GM21447 (cell line): ENCODE measurements around the gene ASAP2.
"Not testable (repeated sequence)": the region's sequence is repeated elsewhere in the genome, so short reads cannot be mapped to it uniquely, and the experiment has no call there.

Experiments
- ATAC-seq: cut with Tn5 transposase; IDR thresholded peaks from one replicate; pipeline ENCODE4 v1.9.1; 2021; ENCODE audit not compliant: unreplicated experiment

Gene ASAP2

DNA sequence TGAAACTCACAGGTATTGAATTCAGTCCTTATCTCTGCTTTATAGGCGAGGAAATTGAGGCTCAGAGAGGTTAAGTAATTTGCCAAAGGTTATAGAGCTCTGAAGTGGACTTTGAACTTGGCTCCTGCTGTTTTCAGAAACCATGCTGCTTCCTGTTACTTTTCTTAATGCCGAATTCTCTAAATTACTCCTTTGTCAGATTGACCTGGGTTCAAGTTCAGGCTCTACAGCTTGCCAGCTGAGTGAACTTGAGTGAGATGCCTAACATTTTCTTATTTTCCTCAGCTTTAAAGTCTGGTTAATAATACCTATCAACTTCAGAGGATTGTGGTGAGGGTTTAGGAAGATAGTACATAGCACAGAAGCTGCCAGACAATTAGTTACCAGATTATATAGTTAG is 3.4 kb downstream of the ASAP2 start:
- no peak for ATAC-seq

DNA sequence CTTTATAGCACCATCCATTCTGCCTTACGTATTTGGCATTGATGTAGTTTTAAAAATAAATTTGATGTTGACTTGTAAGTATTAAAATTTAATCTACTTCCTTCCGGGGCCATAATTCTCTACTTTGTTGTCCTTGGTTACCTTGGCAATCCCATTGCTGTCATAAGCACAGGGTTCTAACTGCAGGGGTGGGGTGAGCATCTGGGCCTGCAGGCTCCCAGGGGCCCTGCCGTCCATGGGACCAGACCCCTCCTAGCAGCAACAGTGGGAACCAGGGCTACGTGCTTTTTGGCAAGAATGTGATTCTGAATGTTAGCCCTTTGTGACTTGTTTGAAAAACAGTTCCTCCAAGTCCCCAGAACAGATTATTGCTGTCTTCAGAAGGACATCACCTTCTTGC is 4.9 kb downstream of the ASAP2 start:
- no peak for ATAC-seq

DNA sequence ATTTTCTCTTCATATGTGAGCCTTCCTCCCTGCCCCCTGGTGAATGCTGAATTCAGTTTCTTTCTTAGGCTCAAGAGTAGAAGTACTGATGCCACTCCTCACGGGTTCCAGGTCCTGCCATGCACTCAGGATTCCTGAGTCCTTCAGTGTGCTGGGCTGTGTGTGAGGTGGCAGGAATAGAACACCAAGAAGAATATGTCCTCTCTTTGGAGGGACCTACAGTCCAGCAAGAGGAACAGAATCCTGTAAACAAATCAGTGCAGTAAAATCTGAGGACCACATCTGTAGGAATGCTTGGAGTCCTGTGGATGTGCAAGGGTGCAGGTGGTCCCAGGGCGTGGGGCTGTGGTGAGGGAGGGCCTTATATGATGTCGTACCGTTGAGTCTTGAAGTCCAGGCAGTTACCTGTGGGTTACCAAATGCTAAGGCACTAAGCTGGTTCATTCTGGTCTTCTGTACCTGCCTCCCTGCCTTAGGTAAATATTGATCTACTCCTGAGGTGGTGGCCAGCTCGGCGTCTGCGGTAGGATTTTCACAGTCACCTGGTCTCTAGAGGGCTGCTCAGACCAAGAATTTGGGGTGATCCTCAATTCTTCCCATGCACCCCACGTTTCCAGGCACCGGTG is 5.5 kb downstream of the ASAP2 start:
- no peak for ATAC-seq

DNA sequence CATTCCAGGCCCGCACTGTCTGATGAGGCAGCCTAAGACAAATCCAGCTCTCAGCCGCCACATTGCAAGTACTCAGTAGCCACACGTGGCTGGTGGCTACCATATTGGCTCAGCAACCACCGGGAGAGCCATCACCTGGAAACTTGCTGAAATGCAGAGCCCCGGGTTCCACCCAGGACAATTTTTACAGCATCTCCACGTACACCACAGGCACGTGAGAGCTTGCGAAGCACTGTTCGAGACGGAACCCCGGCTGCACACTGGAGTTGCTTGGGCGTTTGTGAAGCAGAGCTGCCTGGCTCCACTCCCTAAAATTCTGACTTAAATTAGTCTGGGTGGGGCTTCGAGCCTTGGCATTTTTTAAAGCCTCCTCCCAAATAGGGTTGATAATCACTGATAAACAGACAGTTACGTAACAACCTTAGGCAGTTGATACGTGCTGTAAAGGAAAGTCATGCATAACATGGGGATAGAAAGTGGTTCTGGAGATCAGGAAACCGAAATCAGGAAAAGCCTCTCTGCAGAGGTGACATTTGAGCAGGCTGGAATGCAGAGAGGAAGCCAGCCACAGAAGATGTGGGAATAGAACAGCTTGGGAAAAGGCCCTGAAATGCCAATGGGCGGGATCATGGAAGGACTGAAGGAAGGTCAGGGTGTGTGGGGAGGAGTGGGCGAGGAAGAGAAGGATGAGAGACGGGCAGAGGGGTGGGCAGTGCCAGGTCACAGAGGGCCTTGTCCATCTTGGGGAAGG is 6.2 kb downstream of the ASAP2 start:
- no peak for ATAC-seq

DNA sequence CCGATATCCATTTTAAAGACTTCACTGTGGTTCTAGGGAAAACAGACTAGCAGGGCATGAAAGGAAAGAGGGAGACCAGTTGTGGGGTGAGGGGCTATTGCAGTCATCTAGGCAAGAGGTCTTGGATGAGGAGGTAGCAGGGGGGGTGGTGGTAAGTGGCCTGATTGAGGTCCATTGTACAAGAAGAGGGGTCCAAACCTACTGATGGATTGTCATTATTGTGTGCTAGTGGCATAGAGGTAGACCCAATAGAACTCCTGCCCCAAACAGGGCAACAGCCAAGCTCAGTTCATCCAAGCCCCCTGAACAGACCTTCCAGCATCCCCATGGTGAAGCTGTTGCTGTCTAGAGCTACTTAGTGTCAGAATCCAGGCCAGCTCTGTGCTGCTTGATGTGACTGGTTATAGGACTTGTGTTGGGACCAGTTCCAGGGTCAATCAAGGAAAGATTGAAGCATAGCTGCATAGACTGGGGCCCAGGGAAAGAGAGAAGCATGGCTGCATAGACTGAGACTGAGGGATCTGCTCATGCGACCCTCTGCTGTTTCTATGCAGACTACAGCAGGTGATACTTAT is 7.0 kb downstream of the ASAP2 start:
- ATAC-seq, result no peak

DNA sequence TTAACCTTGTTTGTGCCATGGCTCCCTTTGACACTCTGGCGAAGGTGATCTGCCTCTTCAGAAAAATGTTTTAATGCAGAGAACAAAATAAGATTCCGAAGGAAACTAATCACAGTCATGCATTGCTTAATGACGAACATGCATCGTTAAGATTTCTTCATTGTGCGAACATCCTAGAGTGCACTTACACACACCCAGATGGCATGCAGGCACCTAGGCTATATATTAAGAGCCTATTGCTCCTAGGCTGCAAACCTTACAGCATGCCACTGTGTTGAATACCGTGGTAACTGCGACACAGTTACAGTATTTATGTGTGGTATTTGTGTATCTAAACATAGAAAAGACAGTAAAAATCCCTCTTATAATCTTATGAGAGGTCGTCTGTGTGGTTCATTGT is 8.3 kb downstream of the ASAP2 start:
- no peak for ATAC-seq

DNA sequence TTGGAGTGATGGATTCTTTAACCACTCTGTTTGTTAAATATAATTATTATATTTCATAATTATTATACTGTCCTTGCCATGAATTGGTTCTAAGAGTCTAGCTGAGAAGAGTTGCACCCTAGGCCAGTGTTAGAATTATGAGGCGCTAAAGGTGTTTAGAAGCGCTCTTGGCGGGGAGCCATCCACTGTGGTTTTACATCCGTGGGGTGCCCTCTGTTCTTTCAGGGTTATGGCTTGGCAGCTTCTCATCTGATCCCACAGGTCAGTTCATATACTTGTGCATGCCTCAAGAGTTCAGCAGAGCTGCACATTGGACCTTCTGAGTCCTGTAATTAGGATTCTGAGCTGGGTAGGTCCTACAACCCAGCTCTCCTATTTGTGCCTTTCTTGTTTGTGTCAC is 9.1 kb downstream of the ASAP2 start:
- ATAC-seq, result no peak

DNA sequence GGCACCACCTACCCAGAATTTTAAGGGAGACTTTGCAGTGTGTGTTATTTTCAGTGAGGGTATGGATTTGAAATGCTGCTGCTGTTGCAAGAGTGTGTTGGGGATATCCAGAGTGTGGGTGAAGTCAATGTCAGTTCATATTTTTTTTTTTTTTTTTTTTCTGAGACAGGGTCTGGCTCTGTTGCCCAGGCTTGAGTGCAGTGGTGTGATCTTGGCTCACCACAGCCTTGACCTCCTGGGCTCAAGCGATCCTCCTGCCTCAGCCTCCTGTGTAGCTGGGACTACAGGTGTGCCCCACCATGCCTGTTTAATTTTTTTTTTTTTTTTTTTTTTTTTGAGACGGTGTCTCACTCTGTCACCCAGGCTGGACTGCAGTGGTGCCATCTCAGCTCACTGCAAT is 9.5 kb downstream of the ASAP2 start:
- ATAC-seq, result not testable (repeated sequence)

DNA sequence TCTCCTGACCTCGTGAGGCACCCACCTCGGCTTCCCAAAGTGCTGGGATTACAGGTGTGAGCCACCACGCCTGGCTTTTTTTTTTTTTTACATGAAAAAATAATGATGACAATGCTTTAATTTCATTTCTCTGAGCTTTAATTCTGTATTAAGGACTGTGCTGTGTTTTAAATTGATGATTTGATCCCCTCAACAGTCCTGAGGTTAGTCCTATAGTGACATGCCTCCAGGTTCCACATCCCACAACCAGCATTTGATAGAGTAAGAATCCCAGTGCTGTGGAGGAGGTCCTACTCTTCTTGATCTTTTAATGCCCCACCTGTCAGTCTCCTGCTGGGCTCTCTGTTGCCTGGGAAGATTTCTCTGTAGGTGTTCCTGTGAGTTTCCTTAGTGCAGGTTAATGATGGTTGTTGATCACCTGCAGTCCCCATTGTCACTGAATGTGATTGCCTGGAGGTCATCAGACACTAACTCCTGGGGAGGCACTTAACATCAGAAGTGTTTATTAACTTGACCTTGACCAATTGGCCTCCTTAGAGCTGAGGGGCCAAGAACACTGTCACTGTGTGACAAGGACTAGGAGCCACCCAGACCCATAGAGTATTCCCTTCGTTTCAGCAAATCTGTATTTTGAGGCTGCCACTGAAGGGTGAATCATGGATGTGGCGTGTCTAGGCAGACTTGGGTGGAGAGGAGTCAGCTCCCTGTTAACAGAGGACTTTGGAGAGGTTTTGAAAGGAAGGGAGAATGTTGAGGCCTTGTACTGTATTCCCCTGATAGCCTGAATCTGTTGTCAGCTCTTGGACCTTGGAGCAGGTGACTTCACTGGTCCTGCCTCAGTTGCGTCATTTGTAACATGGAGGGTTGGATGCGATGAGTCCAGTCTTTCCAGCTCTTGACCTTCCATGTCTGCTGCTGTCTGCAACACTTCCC is 11.5 kb downstream of the ASAP2 start:
- no peak for ATAC-seq

DNA sequence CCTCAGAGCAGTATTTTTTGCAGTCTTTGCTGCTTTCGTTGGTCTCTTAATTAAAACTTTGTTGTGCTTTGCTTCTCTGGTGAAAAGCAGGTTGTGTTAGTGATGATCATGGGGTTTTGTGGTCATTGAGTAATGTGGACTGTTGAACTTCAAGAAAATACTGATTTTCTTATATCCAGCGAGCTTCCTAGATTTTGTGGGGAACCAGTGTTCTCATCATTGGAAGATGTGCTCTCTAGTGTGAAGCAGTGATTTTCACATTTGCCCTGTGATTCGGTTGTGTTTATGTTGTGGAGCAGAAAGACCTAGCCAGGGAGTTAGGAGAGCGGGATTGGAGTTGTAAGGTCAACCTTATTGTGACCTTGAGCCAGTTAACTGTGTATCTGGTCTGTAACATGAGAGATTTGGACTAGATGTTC is 12.4 kb downstream of the ASAP2 start:
- no peak for ATAC-seq

DNA sequence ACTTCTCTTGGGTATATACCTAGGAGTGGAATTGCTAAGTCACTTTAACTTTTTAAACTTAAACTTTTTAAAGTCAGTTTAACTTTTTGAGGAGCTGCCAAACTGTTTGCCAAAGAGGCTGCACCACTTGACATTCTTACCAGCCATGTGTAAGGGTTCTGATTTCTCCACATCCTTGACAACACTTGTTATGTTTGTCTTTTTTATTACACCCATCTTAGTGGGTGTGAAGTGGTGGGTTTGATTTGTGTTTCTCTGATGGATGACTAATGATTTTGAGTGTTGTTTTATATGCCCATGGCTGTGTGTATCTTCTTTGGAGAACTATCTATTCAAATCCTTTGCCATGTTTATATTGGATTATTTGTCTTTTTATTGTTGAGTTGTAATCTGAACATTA is 13.6 kb downstream of the ASAP2 start:
- no peak for ATAC-seq

DNA sequence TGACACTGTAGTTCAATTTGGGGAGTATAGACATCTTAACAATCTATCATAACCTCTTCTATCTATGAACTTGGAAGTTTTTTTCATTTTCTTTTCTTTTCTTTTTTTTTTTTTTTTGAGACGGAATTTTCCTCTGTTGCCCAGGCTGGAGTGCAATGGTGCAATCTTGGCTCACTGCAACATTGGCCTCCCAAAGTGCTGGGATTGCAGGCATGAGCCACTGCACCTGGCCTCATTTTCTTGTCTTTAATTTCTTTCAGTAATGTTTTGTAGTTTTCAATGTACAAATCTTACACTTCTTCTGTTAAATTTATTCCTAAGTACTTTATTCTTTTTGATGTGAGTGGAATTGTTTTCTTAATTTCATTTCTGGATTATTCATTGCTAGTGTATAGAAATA is 14.6 kb downstream of the ASAP2 start:
- ATAC-seq, result no peak

DNA sequence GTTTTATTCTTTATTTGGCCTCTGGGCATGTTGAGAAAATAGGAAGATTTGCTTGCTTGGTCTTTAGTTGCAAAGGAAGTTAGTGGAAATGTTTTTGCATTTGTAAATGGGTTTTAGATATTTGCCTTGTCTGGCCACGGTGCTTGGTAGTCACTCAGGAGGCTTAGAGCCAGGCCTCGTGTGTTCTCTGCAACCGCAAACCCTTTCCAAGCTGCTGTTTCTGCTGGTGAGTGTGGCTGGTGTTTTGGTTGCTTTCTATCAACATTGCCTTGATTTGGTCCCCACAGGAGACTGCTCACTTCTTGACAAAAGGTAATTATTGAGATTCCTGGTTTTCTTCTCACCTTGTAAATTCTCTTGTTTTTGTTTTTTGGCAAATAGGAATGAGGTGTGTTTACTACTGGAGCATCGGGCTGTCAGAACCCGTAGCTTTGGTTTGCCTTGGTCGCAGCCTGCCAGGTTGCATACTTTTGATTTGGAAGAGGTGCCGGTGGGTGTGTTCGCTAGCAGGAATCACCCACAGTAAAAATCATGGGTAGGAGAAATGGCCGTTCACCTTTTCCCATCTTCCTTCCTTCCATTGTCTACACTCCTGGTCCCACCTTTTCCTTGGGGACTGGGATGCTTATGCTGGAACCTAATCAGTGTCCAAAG is 15.8 kb downstream of the ASAP2 start:
- no peak for ATAC-seq

DNA sequence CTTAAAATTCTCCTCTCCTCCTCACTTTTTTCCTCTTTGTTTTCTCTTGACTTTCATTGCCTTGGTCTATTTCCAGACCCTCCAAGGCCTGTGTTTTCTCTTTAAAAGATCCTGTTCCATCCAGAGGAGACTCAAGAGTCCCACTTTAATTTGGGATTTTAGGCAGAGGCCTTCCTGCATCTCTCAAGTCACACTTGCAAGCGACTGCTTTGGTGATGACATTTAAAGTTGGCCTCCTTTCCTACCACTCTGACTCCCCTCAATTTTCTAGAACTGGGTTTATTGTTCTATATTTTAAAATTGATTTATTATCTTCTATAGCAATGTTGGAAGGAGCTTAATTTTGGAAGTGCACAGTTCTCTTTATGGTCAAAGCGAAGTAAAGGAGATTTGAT is 16.3 kb downstream of the ASAP2 start:
- ATAC-seq, result no peak

DNA sequence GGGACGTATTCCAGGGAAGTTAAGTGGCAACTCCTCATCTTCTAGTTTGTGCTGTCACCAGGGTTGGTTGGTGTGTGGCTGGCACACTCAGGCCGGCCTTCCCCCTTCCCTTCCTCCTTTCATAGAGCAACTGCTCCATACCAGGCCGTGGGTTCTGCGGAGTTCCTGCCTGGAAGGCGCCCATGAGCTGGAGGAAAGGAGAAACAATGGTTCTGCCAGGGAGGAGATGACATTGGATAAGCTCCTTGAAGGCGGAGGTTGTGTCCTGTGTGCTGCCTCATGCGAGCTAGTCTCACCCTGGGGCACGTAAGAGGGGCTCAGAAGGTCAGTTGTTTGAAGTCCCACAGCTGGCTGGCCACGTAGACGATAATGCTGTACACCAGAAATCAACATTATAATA is 19.2 kb downstream of the ASAP2 start:
- ATAC-seq, result no peak

DNA sequence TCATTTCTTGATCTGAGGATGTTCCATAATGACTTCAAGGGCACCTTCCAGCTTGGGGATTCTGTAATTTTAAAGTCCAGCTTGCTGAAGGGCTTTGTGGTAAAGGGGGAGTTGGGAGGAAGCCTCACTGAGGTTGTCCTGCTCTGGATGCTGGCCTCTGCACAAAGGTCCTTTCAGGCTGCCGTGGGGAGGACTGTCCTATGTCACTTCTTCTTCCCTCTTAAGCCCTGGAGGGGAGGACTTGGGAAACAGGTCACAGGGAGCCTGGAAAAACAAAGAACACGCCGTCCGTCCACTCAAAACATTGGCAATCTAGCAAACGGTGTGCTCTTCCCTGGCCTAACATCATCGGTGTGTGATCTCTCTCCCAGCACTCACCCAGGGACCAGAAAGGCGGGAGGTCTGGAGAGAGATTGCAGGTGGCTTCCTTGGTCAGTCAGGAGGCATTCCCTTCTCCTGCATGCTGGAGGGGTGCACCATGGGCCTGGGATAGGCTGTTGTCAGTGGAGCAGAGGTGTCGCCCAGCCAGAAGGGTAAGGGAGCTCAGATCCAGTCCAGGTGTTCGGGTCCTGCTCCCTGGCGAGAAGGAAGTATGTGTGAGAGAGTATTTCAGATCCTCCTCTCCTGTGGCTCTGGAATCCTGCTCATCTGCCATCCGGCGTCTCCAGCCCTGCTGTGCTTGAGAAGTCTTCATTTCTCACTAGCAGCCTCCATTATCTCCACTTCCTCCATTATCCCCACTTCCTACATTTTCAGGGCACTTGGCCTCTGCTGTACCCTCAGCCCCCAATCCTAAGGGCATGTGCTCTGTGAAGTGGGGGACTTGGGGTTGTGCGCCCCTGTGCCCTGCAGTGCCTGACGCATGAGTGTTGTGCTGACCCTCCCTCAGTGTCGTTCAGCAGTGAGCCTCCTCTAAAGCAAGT is 20.1 kb downstream of the ASAP2 start:
- no peak for ATAC-seq

DNA sequence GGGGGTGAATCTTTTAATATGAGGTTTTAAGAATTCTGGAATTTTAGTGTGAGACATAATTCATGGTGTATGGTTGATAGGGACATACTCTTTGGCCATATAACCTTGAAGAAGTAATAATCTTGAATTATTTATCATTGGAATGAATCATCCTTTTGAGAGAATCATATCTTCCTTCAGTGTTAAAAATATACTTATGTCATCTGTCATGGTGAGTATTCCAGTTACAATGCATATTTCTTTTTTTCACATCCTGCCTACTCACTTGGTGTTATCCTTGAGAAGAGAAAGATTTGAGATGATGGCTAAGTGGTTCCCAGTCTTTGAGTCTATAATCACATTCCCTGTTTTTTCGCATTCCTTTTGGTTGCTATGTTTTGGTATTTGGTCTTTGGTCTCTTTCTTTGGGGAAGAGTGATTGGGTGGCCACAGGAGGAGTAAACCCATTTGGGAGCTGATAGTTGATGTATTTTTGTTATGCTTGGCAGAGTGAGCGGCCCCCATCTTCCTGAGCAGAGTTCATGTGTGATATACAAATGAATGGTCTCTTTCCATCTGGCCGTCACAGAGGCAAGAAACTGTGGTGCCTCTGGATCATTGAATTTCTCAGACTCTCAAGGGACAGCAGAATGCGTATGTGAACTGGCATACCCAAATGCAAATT is 21.6 kb downstream of the ASAP2 start:
- no peak for ATAC-seq

DNA sequence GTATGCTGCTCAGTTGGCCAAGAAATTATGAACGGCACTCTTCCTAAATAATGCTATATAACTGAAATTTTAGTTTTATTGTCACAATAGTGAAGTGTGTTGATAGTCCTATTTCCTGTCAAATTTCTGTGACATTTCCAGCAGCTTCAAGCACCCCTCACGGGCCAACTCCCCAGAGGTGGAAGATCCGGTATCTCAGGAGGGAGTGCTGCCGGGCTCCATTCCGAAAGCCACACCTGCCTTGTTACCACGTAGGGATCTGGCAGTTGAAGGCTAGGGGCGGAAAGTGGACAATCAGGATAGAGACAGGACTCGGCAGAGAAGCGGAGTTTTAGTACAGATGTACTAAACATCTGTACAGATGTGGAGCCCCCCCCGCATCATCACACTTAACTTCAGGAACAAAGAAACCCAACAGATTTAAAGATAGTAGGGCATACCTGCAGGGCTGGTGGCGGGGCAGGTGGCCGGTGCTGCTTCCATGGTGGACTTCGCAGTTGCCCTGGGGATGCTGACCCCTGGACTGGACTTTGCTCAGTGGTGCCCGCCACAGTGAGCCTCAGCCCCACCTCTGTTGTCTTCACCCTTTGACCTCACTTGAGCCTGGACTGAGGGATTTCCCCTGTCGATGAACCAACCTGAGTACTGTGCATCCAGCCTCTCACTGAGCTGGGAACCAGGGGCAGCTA is 22.3 kb downstream of the ASAP2 start:
- ATAC-seq, result no peak

DNA sequence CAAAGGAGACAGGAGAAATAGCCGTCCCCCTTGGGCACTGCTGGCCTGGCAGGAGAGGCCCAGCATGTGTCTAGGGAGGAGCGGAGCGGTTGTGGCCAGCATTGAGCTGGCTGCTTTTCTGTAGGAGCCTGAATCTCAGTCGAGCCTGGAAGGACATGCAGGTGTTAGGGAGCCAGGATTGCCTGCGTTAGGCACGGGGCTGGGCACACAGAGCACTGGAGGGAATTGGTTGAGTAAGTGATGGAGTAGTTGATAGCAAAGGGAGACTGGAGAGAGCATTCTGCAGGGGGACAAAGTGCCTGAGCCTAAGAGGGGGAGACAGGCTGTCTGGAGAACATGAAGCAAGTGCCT is 22.8 kb downstream of the ASAP2 start:
- ATAC-seq, result no peak
